ENCODE data around the gene CORO7. TPM values are rescaled to one million over a fixed set of nuclear protein-coding genes. Genes with fewer than 3 reads are reported as not detected.
A peak's percentile ranks its signal among the peaks of the same experiment; 100 is the strongest.

CORO7 gene
- total and polyA plus RNA-seq, 7 experiments from 2014 or later: 29.6 to 572 (median 141) TPM

GRCh38 chr16:4442371-4442770 lies 26.0 kb upstream of the CORO7 start:
- Histone ChIP-seq H3K27me3 (ENCODE audit: control insufficient read depth in 2 of 2, insufficient read depth in 2 of 2, low read length in 2 of 2) (no peaks in the 10 kb centered on the region), H3K9me3 (ENCODE audit: control insufficient read depth in 2 of 3, low read length in 3 of 3) (no peaks in the 10 kb centered on the region), H3K4me1 (ENCODE audit: control insufficient read depth in 2 of 2, insufficient read depth in 2 of 2, low read length in 2 of 2) (no peaks in the 10 kb centered on the region), H3K27ac (ENCODE audit: low read depth, low read length) (no peak overlapping the region), H3K36me3 (ENCODE audit: control insufficient read depth in 2 of 3, insufficient read depth in 3 of 3, low read length in 3 of 3) (peaks cover 35 to 93% (median 51%) of the 10 kb centered on the region in 3 experiments), H3K4me3 (ENCODE audit: low read length) (no peak overlapping the region)
- DNase-seq (no peak), ATAC-seq (no peak)
- peak overlapping the region in 1 of 9 donors; percentile 26 for H3K27ac Mint-ChIP-seq
- peaks cover 20 to 60% (median 27%) of the 10 kb centered on the region in 5 donors for H3K36me3 Mint-ChIP-seq
- no peaks in the 10 kb centered on the region for H3K27me3 Mint-ChIP-seq
- no peak overlapping the region for H3K4me3 Mint-ChIP-seq
- intact Hi-C loops (cut with micrococcal nuclease): no loop called here
- POLR2A ChIA-PET: no interaction called here
- H3K4me1 Mint-ChIP-seq: peaks cover under 1 to 12% (median 5%) of the 10 kb centered on the region in 7 donors
- CTCF ChIA-PET: no interaction called here
- no peaks in the 10 kb centered on the region for H3K9me3 Mint-ChIP-seq

- H3K27me3 ChIP-seq (ENCODE audit: control insufficient read depth in 2 of 2, insufficient read depth in 2 of 2, low read length in 2 of 2): no peaks in the 10 kb centered on the region
- H3K27me3 Mint-ChIP-seq: no peaks in the 10 kb centered on the region
- H3K4me1 ChIP-seq (ENCODE audit: control insufficient read depth in 2 of 2, insufficient read depth in 2 of 2, low read length in 2 of 2): no peaks in the 10 kb centered on the region
- H3K36me3 ChIP-seq (ENCODE audit: control insufficient read depth in 2 of 3, insufficient read depth in 3 of 3, low read length in 3 of 3): peaks cover 20 to 91% (median 30%) of the 10 kb centered on the region in 3 experiments
- ChIA-PET POLR2A (interaction anchor here (1.0 kb wide), 1 partner anchor 53 kb away, joined by 4 read pairs; no protein-coding TSS in a partner anchor), CTCF (interaction anchor here (0.6 to 1.2 kb wide), 3 partner anchors 68 to 1637 kb away, joined by 3 to 4 read pairs (median 3); no protein-coding TSS in a partner anchor)
- no peak for ATAC-seq
- H3K4me1 Mint-ChIP-seq: peaks cover 6 to 33% (median 22%) of the 10 kb centered on the region in 7 donors
- H3K4me3 ChIP-seq (ENCODE audit: low read length): no peak overlapping the region
- peaks cover 9 to 50% (median 23%) of the 10 kb centered on the region in 5 donors for H3K36me3 Mint-ChIP-seq
- no peaks in the 10 kb centered on the region for H3K9me3 Mint-ChIP-seq
- no peaks in the 10 kb centered on the region for H3K9me3 ChIP-seq (ENCODE audit: control insufficient read depth in 2 of 3, low read length in 3 of 3)
- intact Hi-C loops (cut with micrococcal nuclease): no loop called here
- H3K27ac ChIP-seq (ENCODE audit: low read depth, low read length): no peak overlapping the region
- no peak overlapping the region for H3K4me3 Mint-ChIP-seq
- peak overlapping the region in 2 of 9 donors; percentile 10 to 16 for H3K27ac Mint-ChIP-seq
- DNase-seq: no peak
Observed at GRCh38 chr16:4437366-4437765, 21.0 kb upstream of the CORO7 start.

- Mint-ChIP-seq H3K9me3 (no peaks in the 10 kb centered on the region), H3K4me3 (no peak overlapping the region), H3K27me3 (no peaks in the 10 kb centered on the region), H3K27ac (peak overlapping the region in 3 of 9 donors; percentile 56 to 62 (median 58)), H3K36me3 (peaks cover 4 to 39% (median 22%) of the 10 kb centered on the region in 5 donors), H3K4me1 (peaks cover 9 to 46% (median 22%) of the 10 kb centered on the region in 7 donors)
- no peak for DNase-seq
- POLR2A ChIA-PET: interaction anchor here (1.2 kb wide), 1 partner anchor 21 kb away, joined by 3 read pairs; no protein-coding TSS in a partner anchor
- Histone ChIP-seq H3K4me3 (ENCODE audit: low read length) (no peak overlapping the region), H3K4me1 (ENCODE audit: control insufficient read depth in 2 of 2, insufficient read depth in 2 of 2, low read length in 2 of 2) (no peaks in the 10 kb centered on the region), H3K9me3 (ENCODE audit: control insufficient read depth in 2 of 3, low read length in 3 of 3) (no peaks in the 10 kb centered on the region), H3K36me3 (ENCODE audit: control insufficient read depth in 2 of 3, insufficient read depth in 3 of 3, low read length in 3 of 3) (peaks cover 5 to 73% (median 16%) of the 10 kb centered on the region in 3 experiments), H3K27ac (ENCODE audit: low read depth, low read length) (no peak overlapping the region), H3K27me3 (ENCODE audit: control insufficient read depth in 2 of 2, insufficient read depth in 2 of 2, low read length in 2 of 2) (no peaks in the 10 kb centered on the region)
- CTCF ChIA-PET: no interaction called here
- no peak for ATAC-seq
- intact Hi-C loops (cut with micrococcal nuclease): no loop called here
Observed at GRCh38 chr16:4435337-4436067, 19.1 kb upstream of the CORO7 start.

- peaks cover 4 to 32% (median 22%) of the 10 kb centered on the region in 5 donors for H3K36me3 Mint-ChIP-seq
- H3K4me3 ChIP-seq (ENCODE audit: low read length): no peak overlapping the region
- H3K4me1 Mint-ChIP-seq: peaks cover 9 to 45% (median 22%) of the 10 kb centered on the region in 7 donors
- no peaks in the 10 kb centered on the region for H3K27me3 ChIP-seq (ENCODE audit: control insufficient read depth in 2 of 2, insufficient read depth in 2 of 2, low read length in 2 of 2)
- DNase-seq (no peak), ATAC-seq (no peak)
- no peaks in the 10 kb centered on the region for H3K4me1 ChIP-seq (ENCODE audit: control insufficient read depth in 2 of 2, insufficient read depth in 2 of 2, low read length in 2 of 2)
- H3K27ac Mint-ChIP-seq: peak overlapping the region in 4 of 9 donors; percentile 32 to 77 (median 51)
- no peaks in the 10 kb centered on the region for H3K9me3 ChIP-seq (ENCODE audit: control insufficient read depth in 2 of 3, low read length in 3 of 3)
- intact Hi-C loops (cut with micrococcal nuclease): no loop called here
- H3K27ac ChIP-seq (ENCODE audit: low read depth, low read length): no peak overlapping the region
- no peak overlapping the region for H3K4me3 Mint-ChIP-seq
- no peaks in the 10 kb centered on the region for H3K27me3 Mint-ChIP-seq
- POLR2A ChIA-PET: interaction anchor here (1.2 kb wide), 1 partner anchor 20 kb away, joined by 3 read pairs; no protein-coding TSS in a partner anchor
- H3K9me3 Mint-ChIP-seq: no peaks in the 10 kb centered on the region
- H3K36me3 ChIP-seq (ENCODE audit: control insufficient read depth in 2 of 3, insufficient read depth in 3 of 3, low read length in 3 of 3): peaks cover 0 to 61% (median 16%) of the 10 kb centered on the region in 3 experiments
- CTCF ChIA-PET: no interaction called here
Observed at GRCh38 chr16:4433914-4434787, 17.8 kb upstream of the CORO7 start.

- Histone ChIP-seq H3K36me3 (ENCODE audit: control insufficient read depth in 2 of 3, insufficient read depth in 3 of 3, low read length in 3 of 3) (peaks cover 0 to 54% (median 12%) of the 10 kb centered on the region in 3 experiments), H3K27me3 (ENCODE audit: control insufficient read depth in 2 of 2, insufficient read depth in 2 of 2, low read length in 2 of 2) (no peaks in the 10 kb centered on the region), H3K4me3 (ENCODE audit: low read length) (no peak overlapping the region), H3K27ac (ENCODE audit: low read depth, low read length) (no peak overlapping the region), H3K4me1 (ENCODE audit: control insufficient read depth in 2 of 2, insufficient read depth in 2 of 2, low read length in 2 of 2) (no peaks in the 10 kb centered on the region), H3K9me3 (ENCODE audit: control insufficient read depth in 2 of 3, low read length in 3 of 3) (no peaks in the 10 kb centered on the region)
- peaks cover 13 to 49% (median 25%) of the 10 kb centered on the region in 7 donors for H3K4me1 Mint-ChIP-seq
- H3K27me3 Mint-ChIP-seq: no peaks in the 10 kb centered on the region
- no peak for DNase-seq
- H3K4me3 Mint-ChIP-seq: no peak overlapping the region
- H3K27ac Mint-ChIP-seq: peak overlapping the region in 6 of 9 donors; percentile 15 to 77 (median 64)
- H3K36me3 Mint-ChIP-seq: peaks cover 4 to 32% (median 21%) of the 10 kb centered on the region in 5 donors
- CTCF ChIA-PET: no interaction called here
- no peak for ATAC-seq
- no peaks in the 10 kb centered on the region for H3K9me3 Mint-ChIP-seq
- intact Hi-C loops (cut with micrococcal nuclease): no loop called here
- POLR2A ChIA-PET: no interaction called here
Observed at GRCh38 chr16:4433228-4433627, 16.8 kb upstream of the CORO7 start.

GRCh38 chr16:4431023-4431422 lies 14.6 kb upstream of the CORO7 start:
- H3K27me3 ChIP-seq (ENCODE audit: control insufficient read depth in 2 of 2, insufficient read depth in 2 of 2, low read length in 2 of 2): no peaks in the 10 kb centered on the region
- ChIA-PET POLR2A (no interaction called here), CTCF (no interaction called here)
- Mint-ChIP-seq H3K4me3 (no peak overlapping the region), H3K27me3 (no peaks in the 10 kb centered on the region), H3K9me3 (no peaks in the 10 kb centered on the region), H3K4me1 (peaks cover 30 to 66% (median 42%) of the 10 kb centered on the region in 7 donors), H3K27ac (peak overlapping the region in 4 of 9 donors; percentile 22 to 61 (median 30)), H3K36me3 (peaks cover 4 to 36% (median 18%) of the 10 kb centered on the region in 5 donors)
- H3K4me3 ChIP-seq (ENCODE audit: low read length): no peak overlapping the region
- intact Hi-C loops (cut with micrococcal nuclease): no loop called here
- H3K9me3 ChIP-seq (ENCODE audit: control insufficient read depth in 2 of 3, low read length in 3 of 3): no peaks in the 10 kb centered on the region
- no peak for DNase-seq
- ATAC-seq: no peak
- no peak overlapping the region for H3K27ac ChIP-seq (ENCODE audit: low read depth, low read length)
- H3K4me1 ChIP-seq (ENCODE audit: control insufficient read depth in 2 of 2, insufficient read depth in 2 of 2, low read length in 2 of 2): peaks cover 12% of the 10 kb centered on the region in 2 donors
- peaks cover 0 to 34% (median 0%) of the 10 kb centered on the region in 3 experiments for H3K36me3 ChIP-seq (ENCODE audit: control insufficient read depth in 2 of 3, insufficient read depth in 3 of 3, low read length in 3 of 3)

All from naive thymus-derived CD4-positive, alpha-beta T cell (primary cell).